Measurements from ENCODE around the gene SPP1.

DNA sequence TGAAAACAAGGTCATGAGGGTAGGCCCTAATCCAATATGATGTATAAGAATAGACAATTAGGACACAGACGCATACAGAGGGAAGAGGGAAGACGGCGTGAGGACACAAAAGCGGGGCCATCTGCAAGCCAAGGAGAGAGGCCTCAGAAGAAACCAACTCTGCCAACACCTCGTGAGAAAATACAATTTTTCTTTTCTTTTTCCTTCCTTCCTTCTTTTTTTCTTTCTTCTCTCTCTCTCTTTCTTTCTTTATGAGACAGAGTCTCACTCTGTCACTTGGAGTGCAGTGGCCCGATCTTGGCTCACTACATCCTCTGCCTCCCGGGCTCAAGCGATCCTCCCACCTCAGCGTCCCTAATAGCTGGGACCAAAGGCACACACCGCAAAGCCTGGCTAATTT is 30.4 kb downstream of the SPP1 start:
- no peak for TF ChIP-seq CTCF (conservative IDR thresholded peaks at IDR 0.05; ENCODE audit: low read depth, low read length)
- TF ChIP-seq EZH2 (IDR thresholded peaks at IDR 0.05; ENCODE audit: low read length, unreplicated experiment), result no peak
